Nephron (organoid): Measurements from ENCODE around the gene PTPRN2.

Source experiments
- H3K27ac Mint-ChIP-seq, 3 experiments: 2 replicates each; pipeline ENCODE4 v1.8.0; 2020; ENCODE audit warnings: mixed read lengths in 3 of 3, mild to moderate bottlenecking in 2 of 3, moderate library complexity in 1 of 3
- H3K27me3 Mint-ChIP-seq: 2 replicates; pipeline ENCODE4 v1.8.0; 2021; ENCODE audit warnings: low read depth, mild to moderate bottlenecking, moderate library complexity, mixed read lengths
- H3K36me3 Mint-ChIP-seq: 2 replicates; pipeline ENCODE4 v1.8.0; 2020; ENCODE audit warnings: low read depth, mixed read lengths
- H3K4me1 Mint-ChIP-seq: 2 replicates; pipeline ENCODE4 v1.8.0; 2020; ENCODE audit warnings: mixed read lengths
- H3K4me3 Mint-ChIP-seq, 3 experiments: 2 replicates each; pipeline ENCODE4 v1.8.0; 2020; ENCODE audit warnings: mild to moderate bottlenecking in 3 of 3, mixed read lengths in 3 of 3, moderate library complexity in 2 of 3
- H3K9me3 Mint-ChIP-seq: 2 replicates; pipeline ENCODE4 v1.8.0; 2020; ENCODE audit warnings: mixed read lengths
- TF ChIP-seq, protein P1 (sequence below), 3 experiments: fragments of 200-600 bp; sonication (generic); IDR thresholded peaks; one replicate each; pipeline ENCODE4 v1.5.0; 2021; ENCODE audit warnings: antibody characterized with exemption in 3 of 3; ENCODE audit not compliant: unreplicated experiment in 3 of 3

The PTPRN2 gene

DNA sequence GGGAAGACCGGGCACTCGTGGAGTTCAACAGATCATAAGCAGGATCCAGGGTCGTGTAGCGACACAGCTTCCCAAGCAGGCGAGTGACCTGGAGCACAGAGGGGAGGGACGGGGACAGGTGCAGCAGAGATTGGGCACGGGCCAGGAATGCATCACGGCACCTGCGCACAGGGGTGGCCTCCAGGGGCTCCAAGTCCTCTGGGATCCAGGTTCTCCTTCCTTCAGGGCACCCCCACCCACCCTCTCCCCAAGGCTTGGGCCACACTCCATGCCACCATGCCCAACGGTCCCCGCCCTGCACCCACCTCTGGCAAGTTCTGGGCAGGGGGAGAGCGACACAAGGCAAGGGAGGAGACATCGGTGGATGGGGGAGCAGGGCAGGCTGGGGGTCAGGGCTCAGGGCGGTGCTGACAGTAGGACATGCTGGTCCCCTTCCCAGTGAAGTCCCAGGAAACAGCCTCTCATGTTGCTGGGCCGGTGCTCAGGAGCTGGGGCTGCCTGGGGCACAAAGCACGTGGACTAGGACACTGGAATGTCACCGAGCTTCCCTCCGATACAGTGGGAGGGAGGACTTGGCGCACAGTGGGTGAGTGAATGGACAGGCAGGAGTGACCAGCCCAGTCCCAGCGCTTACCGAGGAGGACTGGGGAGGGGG lies 597.3 kb downstream of the PTPRN2 start:
- H3K27me3 Mint-ChIP-seq: peaks cover 59% of the 10 kb centered on the region
- H3K9me3 Mint-ChIP-seq: no peaks in the 10 kb centered on the region
- TF ChIP-seq, protein P1, sequence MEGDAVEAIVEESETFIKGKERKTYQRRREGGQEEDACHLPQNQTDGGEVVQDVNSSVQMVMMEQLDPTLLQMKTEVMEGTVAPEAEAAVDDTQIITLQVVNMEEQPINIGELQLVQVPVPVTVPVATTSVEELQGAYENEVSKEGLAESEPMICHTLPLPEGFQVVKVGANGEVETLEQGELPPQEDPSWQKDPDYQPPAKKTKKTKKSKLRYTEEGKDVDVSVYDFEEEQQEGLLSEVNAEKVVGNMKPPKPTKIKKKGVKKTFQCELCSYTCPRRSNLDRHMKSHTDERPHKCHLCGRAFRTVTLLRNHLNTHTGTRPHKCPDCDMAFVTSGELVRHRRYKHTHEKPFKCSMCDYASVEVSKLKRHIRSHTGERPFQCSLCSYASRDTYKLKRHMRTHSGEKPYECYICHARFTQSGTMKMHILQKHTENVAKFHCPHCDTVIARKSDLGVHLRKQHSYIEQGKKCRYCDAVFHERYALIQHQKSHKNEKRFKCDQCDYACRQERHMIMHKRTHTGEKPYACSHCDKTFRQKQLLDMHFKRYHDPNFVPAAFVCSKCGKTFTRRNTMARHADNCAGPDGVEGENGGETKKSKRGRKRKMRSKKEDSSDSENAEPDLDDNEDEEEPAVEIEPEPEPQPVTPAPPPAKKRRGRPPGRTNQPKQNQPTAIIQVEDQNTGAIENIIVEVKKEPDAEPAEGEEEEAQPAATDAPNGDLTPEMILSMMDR (IDR thresholded peaks at IDR 0.05; ENCODE audit: unreplicated experiment in 3 of 3): no peak
- no peak overlapping the region for H3K4me3 Mint-ChIP-seq
- peak overlapping the region in 1 of 3 experiments; percentile 34 for H3K27ac Mint-ChIP-seq
- no peaks in the 10 kb centered on the region for H3K36me3 Mint-ChIP-seq
- H3K4me1 Mint-ChIP-seq: peaks cover 33% of the 10 kb centered on the region

DNA sequence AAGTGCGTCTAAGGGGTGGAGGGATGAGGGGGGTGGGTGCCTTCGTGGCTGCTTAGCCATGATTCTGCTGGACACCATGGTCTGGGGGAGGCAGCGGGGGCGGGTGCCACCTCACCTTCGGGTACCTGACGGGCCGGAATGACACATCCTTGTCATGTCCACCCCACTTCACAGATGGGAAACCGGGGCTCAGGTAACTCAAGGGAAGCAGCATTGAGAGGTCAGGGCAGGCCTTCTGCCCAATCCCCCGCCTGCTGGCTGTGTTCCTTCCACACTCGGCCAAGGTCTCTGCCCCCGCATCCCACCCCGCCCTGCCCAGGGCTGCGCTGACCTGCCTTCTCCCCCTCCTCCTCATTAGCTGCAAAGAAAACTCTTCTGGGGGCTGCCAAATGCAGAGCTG lies 598.0 kb downstream of the PTPRN2 start:
- Mint-ChIP-seq H3K9me3 (no peaks in the 10 kb centered on the region), H3K27ac (no peak overlapping the region), H3K4me1 (peaks cover 36% of the 10 kb centered on the region), H3K4me3 (no peak overlapping the region), H3K27me3 (peaks cover 60% of the 10 kb centered on the region), H3K36me3 (no peaks in the 10 kb centered on the region)
- TF ChIP-seq, protein P1 (IDR thresholded peaks at IDR 0.05; ENCODE audit: unreplicated experiment in 3 of 3): no peak

DNA sequence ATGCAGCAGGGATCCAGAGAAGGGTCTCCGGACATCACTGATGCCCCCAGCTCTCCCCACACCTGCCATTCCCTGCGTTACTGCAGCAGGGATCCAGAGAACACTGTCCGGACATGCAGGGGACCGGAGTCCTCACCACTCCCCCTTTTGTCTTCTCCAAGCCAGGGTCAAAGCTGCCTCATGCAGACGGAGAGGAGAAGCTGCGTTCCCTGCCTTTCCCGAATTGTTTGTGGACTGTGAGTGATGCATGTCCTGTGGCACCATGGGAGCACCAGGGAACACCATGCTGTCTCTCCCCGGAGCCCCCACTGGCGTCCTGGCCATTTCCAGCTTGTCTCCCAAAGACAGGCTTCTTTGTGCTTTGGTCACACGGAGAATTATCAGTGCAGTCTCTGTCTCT lies 599.7 kb downstream of the PTPRN2 start:
- no peak overlapping the region for H3K4me3 Mint-ChIP-seq
- TF ChIP-seq, protein P1 (IDR thresholded peaks at IDR 0.05; ENCODE audit: unreplicated experiment in 3 of 3): no peak
- no peaks in the 10 kb centered on the region for H3K9me3 Mint-ChIP-seq
- peaks cover 51% of the 10 kb centered on the region for H3K27me3 Mint-ChIP-seq
- H3K36me3 Mint-ChIP-seq: no peaks in the 10 kb centered on the region
- peaks cover 36% of the 10 kb centered on the region for H3K4me1 Mint-ChIP-seq
- no peak overlapping the region for H3K27ac Mint-ChIP-seq

DNA sequence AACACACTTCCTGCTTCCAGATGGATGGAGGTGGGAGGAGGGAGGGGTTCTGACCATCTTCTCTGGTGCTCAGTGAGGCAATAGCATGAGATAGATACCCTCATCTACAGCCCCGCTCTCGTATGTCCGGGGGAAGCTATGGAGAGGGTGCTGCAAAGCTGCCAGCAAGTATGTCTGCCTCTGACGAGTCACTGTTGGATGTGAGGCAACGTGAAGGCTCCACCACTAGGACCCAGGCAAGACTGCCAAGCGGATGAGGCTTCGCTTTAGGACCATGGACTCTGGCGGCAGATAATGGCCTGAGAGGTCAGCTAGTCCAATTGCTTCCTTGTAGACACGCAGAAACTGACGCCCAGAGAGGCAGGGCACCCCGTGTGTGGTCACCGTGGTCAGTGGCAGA lies 601.6 kb downstream of the PTPRN2 start:
- H3K27ac Mint-ChIP-seq: no peak overlapping the region
- no peaks in the 10 kb centered on the region for H3K36me3 Mint-ChIP-seq
- H3K4me3 Mint-ChIP-seq: no peak overlapping the region
- no peaks in the 10 kb centered on the region for H3K9me3 Mint-ChIP-seq
- H3K27me3 Mint-ChIP-seq: peaks cover 47% of the 10 kb centered on the region
- TF ChIP-seq, protein P1 (IDR thresholded peaks at IDR 0.05; ENCODE audit: unreplicated experiment in 3 of 3): no peak
- H3K4me1 Mint-ChIP-seq: peaks cover 36% of the 10 kb centered on the region

DNA sequence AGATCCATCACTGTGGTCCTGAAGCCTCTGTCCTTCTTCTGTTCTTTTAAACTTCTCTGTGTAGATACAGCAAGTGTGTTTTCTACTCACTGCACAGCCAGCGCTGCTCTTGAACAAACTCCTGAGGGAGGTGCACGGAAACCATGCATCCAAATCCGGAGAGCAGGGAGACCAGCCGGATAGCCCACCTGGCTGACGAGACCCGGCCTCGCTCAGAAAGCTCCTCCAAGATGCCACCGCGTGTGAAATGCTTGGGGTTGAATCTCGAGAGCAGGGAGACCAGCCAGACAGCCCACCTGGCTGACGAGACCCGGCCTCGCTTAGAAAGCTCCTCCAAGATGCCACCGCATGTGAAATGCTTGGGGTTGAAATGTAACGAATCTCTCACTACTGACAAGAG lies 602.0 kb downstream of the PTPRN2 start:
- no peak overlapping the region for H3K4me3 Mint-ChIP-seq
- H3K9me3 Mint-ChIP-seq: no peaks in the 10 kb centered on the region
- H3K4me1 Mint-ChIP-seq: peaks cover 36% of the 10 kb centered on the region
- TF ChIP-seq, protein P1 (IDR thresholded peaks at IDR 0.05; ENCODE audit: unreplicated experiment in 3 of 3): no peak
- H3K27me3 Mint-ChIP-seq: peaks cover 47% of the 10 kb centered on the region
- H3K36me3 Mint-ChIP-seq: no peaks in the 10 kb centered on the region
- H3K27ac Mint-ChIP-seq: no peak overlapping the region
